Activated CD4-positive, alpha-beta T cell treated with anti-CD3 and anti-CD28 coated beads, Interleukin-2, amount 50 U/mL, for 1 hour (primary cell): ENCODE results near the gene FSTL4.
"Not testable (repeated sequence)": the region's sequence is repeated elsewhere in the genome, so short reads cannot be mapped to it uniquely, and the experiment has no call there.

Source experiments
- DNase-seq: peaks from one replicate; pipeline ENCODE4 v3.0.0-alpha.2; 2020

Gene FSTL4

DNA sequence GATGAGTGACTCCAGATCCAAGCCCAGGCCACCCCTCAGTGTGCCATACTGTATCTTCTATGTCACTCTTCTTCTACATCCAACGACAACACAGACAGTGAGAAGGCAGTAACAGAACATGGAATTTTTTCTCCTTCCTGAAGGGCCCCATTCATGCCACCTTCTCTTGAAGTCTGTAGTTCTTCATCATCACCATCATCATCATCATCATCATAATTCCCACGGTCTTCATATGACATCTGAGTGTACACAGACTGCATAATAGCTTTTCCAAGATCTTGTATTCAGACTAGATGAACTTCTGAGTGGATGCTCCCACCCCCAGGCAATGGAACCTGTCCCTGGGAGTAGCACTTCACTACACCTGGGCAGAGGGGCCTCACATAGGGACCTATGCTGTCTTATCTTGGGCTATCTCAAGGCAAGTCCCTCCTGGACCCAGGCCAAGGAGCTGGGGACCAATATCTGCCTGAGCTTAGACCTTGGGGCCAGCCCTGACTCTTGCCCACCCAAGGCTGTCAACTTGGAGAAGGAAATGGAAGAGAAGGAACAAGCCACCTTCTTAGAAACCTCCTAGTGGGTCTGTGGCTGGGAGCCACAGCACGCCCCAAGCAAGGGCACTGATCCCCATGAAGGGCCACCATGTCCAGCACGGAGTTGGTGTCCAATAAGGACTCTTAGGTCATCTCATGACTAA, 159.1 kb downstream of the FSTL4 start:
- DNase-seq = no peak

DNA sequence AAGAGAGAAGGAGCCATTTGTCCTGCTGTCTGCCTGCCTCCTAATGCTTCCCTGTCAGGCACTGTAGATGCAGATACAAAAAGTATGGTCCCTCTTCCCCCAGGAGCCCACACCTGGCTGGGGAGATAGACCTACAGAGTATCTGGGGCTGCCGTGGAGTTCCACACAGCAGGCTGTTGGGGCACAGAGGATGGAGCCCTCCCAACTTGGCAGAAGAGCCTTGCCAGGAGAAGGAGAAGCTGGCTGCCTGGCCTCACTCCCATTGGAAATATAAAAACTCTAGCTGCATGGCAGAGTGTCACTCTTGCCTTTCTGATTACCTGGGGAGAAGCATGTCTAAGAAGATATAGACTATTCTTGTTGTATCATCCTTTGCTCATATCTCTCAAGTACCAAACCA, 160.4 kb downstream of the FSTL4 start:
- no peak for DNase-seq

DNA sequence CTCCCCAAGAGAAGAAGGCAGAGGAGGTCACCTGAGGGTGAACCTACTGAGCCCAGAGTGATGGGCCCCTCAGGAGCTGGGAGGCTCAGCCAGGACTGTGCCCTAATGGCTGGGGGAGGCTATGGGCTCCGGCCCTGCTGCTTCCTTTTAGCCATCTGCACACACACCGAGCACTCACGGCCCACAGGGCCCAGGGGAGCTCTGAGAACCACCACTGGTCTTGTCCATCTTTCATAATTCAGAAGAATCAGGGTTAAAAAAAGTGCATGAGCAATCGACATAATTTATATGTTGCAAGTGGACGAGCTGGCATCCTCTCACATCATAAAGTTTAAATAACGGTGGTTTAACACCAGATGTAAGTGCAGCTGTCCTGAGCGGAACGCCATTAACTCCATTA, 162.1 kb downstream of the FSTL4 start:
- DNase-seq = no peak

DNA sequence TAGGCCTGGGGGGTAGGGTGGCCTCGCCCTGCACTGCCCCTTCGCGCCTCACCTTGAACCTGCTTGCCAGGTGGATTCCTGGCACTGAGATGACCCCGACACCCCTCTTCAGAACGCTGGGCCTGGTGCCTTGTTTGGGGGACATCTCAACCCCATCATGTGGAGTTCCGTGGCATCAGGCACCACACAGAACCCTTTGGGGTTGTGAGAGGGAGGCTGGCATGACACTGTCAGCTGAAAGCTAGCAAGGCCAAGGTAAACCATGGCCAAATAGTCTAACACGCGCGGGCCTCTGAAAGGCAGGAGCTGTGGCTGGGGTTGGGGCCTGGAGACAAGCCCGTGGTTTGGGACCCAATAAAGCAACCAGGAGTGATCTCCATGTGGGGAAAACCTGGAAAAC, 163.2 kb downstream of the FSTL4 start:
- DNase-seq = no peak

DNA sequence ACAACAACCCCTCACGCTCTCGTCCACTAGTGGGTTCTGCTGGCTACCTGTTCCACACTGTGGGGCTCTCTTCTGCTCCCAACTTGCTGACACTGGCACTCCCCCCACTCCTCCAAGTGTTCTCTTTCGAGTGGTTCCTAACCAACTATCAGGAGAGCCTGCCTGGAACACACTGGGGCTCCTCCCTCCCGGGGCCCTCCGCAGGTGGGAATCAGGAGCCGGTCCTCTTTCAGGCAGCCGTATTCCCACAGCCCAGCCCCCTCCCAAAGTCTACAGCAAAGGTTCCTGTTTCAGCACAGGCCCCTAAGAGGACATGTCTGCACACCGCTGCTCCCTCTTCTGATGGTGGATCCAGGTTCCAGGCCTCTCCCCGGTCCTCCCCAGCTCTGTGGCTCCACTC, 165.9 kb downstream of the FSTL4 start:
- DNase-seq = no peak

DNA sequence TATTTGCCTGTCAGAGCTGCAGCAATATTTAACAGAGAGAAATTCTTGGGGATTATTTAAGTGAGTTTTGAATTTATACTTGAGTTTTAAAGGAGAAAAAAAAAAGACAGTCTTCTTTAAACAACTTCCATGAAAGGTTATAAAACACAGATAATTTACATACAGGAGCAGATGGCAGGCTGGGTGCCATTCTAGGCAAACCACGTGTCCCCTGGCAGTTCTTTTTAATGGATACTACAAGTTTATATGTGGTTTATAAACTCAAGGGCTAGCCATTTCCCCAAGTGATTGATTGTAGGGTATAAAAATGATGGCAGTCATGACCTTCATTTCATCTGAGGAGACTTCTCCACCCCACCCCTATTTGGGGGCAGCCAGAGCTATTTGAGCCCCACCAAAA, 166.6 kb downstream of the FSTL4 start:
- no peak for DNase-seq

DNA sequence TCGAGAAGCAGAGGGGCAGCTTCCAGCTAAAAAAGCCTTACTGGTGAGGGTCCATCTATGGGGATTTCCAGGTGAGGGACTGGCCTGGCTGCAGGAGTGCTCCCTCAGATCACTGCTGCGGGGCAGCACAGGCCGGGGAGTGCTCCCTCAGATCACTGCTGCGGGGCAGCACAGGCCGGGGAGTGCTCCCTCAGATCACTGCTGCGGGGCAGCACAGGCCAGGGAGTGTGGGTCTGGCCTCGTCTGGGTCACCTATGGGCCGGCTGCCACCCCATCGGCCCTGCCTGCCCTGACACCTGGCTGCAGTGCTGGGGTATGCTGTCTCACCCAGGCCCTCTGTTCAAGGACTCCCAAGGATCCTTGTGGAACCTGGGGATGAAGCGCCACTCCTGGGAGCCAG, 167.1 kb downstream of the FSTL4 start:
- DNase-seq = not testable (repeated sequence)

DNA sequence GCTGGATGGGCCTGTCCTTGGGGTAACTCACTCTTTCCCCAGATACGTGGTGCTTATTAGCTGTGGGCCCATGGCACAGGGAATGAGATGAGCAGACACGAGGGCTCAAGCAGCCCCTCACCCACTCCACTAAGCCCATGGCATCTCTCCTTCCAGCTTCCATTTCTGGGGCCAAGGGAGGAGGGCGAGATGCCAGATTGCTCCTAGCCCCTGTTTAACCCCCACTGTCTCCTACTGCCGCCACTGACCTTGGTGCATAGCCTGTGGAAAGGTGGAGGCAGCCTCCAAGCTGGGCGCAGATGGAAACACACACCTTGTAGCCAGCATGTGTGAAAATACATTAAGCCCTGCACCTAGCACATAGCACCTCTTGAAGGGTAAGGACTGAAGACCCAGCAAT, 167.6 kb downstream of the FSTL4 start:
- DNase-seq = no peak

DNA sequence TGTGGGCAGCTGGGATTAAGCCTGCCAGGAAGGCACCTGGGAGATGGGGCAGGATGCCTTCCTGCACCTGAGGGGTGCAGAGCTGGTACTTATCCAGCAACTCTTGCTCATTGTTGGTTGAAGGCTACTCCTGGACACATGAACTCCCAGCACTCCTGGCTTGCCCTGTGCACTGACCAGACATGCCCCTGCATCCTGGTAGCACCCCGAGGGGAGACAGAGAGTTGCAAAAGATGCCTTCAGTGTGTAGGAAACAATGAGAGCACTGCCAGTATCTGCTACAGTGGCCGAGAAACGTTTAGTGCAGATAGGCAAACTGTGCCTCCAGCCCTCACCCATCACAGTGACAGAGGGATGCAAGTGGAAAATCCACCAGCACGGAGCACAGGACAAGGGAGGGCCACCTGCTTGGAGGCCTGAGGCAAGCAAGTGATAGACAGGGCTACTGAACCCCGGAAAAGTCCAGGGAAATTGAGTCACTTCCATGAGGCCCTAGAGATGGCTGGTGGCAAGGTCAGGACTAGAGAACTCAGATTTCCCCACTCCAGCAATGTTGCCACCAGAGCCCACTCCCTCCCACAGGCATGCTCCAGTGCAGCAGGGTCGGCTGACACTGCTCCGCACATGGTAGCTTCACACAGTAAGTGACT, 171.1 kb downstream of the FSTL4 start:
- DNase-seq = no peak

DNA sequence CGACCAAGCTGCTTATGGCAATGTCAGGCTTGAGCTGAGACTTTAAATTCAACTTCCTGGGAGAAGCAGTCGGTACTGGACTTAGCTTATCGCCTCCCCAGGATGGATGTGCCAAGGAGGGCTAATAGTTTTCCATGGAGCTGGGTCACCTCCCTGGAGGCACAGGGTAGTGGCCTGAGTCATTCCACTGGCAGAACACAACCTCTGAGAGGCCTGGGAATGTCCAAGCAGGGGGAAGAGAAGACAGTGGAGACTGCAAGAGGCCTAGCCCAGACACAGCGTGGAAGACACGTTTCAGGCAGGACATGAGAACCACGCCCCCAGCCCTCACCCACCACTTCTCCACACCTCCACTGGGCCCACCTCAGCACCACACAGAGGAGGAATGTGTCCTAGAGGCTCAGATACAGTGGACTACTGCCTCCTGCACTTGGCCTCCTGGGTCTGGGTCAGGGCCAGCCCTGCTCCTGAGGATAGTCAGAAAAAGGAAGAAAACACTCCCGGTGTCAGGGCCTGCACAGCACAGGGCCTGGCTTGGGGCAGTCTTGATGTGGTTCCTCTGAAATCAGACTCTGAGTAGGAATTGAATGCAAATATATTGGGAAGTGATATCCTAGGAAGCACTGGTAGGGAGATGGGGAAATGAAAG, 171.8 kb downstream of the FSTL4 start:
- DNase-seq = no peak

DNA sequence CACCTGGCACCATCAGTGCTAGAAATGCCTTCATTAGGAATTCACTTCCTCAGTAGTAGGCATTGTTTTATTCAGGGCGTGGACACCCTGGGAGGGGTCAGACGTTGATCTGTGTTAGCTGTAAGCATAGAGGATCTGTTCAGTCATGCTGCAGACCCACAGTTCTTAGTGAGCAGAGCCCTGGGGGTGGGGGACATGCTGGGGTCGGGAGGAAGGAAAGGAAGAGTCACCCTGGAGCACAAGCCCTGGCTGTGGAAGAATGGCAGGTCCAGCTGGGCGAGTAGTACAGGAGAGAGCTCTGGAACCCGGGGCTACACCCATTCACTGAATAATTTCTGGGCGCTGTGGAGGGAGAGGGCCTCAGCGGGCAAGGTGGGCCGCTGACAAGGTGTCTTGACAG, 172.5 kb downstream of the FSTL4 start:
- no peak for DNase-seq

DNA sequence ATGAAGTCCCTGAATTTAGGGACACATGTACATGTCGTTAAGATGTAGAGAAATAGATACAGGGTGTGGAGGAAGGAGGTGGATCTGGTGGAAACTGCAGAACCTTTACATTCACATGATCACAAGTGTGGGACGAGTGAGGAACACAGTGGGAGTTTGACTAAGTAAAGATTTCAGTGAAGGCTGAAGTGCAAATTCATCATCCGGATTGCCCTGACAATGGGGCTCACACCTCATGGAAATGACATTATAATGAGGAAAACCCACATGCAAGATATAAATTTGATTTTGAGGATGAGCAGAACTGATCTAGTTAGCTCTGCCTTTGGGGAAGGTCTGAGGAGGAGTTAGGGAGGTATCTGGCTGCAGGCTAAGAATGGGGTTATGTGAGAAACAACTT, 173.9 kb downstream of the FSTL4 start:
- DNase-seq = no peak

DNA sequence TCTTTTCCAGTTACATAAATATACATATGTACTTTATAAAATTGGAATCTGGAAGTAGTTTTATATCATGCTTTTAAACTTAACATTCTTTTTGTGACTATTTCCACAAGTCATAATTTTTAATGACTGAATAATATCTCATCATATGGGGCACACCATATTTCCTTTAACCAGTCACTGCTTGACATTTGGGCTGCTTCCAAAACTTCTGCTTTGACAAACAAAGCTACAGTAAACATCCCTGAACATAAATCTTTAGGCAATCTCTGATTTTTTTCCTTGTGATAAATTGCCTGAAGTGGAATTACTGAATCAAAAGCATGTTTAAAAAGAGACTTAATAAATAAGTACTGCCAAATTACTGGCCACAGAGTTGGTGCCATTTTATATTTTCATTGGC, 178.0 kb downstream of the FSTL4 start:
- no peak for DNase-seq

DNA sequence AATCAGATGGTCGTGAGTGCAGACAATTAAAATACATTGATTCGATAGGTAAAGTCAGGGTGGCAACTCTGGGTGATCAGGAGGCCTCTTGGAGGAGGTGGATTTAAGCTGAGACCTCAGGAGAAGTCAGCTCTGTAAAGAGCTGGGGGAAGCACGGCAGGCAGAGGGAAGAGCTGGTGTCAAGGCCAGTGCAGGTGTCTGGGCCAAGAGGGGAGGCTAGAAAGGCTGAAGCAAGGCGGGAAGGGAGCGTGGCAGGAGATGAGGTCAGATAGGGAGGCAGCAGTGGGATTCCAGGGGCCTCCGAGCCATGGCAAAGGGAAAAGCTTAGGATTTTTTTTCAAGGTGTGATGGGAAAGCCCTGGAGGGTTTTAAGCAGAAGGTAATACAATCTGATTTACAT, 178.7 kb downstream of the FSTL4 start:
- no peak for DNase-seq

DNA sequence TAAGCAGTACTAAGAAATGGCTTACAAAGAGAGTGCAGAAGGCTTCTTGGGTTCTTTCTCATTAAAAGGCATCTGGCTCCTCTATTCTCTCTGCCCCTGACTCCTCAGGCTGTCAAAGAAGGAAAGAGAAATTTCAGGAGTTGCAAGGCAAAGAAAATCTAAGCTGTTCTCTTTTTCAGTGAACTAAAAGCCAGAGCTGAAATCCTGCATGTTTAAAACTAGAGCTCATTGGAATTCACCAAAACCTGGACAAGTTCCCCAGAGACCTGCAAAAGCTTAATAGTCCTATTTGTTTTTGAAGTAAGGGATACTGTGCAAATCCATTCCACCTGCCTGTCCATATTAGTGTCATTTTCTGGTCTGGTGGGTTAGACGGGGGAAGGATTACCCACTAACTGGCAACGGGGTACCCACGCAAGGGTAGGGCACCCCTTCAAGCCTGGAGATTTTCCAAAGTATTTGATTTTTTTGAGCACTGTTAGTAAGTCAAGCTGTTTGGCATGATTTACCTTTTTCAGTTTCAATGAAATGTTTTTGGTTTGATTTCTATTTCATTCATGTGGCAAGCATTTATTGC, 179.3 kb downstream of the FSTL4 start:
- DNase-seq = no peak

DNA sequence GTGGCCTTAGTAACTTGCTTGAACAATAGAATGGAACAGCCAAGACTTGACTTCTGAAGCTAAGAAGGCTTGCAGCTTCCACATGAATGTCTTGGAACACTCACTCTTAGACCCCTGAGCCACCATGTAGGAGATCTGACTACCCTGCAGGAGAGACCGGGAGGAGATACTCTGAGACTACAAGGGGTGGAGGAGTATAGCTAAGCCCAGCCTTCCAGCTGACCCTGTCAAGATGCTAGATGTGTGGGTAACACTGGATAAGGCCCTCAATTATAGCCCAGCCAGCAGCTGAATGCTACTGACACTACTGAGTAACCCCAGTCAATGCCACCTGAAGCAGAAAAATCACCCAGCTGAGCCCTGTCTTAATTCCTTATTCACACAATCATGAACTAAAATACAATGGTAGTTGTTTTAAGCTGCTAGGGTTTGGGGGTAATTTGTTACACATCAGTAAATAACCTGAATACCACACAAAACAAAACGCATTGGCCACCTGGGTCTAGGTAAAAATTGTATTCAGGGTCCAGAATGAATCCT, 180.9 kb downstream of the FSTL4 start:
- no peak for DNase-seq

DNA sequence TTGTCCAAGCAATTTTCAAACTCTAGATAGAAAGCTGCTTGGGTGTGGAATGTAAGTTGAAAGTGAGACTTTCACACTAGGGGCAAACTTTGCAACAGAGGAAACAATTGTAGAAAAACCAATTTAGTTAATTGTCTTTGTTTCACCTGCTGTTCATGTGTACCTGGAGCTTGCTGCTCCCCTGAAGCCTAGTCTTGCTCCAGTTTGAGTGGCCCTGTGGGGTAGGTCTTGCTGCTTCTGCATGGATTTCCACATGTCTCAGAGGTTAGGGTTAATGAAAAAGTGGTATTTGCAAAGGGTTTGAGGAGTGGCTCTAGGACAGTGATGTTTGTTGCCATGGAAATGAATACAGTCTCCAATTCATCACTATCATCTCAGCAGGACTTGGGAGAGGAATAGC, 182.2 kb downstream of the FSTL4 start:
- DNase-seq = no peak

DNA sequence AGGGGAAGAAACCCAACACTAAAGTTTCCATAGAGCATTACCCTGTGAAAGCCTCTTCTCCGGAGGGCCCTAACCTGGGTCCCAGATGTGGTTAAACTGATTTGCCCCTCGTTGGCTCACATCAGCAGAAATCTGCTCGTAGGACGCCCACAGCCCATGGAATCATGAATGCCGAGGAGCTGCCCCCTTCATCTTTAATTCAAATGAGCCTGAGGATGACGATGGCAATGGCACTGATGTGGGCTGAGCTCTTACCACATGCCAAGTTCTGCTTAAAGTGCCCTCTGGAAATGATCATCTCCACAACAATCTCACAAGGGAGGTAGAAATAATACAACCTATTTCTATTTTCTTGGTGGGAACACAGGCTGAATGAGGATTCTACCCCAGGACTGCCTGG, 183.3 kb downstream of the FSTL4 start:
- no peak for DNase-seq

DNA sequence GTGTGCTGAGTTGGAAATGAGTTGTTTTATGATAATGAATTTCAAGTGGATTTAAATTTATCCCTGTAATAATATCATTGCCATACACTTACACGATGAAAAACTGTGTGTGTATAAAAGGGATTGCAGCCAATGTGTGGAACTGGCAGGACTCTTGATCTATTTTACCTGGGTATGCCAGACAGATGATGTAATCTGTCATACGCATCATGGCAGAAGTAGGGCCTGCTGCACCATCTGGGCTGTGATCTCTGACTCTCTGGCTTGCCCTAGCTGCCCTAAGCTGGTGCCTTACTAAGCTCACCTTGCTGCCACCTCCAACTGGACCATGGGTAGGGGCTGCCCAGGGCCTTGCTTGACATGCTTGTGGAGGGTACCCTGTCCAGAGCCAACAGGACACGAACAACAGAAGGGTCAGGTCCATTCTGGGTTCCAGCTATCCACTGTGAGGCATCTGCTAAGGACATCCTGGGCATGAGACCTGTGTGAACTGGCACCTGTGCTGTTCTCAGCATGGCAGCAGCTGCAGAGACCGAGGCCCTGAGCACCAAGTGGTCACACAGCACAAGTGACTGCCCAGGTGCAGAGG, 184.2 kb downstream of the FSTL4 start:
- no peak for DNase-seq

DNA sequence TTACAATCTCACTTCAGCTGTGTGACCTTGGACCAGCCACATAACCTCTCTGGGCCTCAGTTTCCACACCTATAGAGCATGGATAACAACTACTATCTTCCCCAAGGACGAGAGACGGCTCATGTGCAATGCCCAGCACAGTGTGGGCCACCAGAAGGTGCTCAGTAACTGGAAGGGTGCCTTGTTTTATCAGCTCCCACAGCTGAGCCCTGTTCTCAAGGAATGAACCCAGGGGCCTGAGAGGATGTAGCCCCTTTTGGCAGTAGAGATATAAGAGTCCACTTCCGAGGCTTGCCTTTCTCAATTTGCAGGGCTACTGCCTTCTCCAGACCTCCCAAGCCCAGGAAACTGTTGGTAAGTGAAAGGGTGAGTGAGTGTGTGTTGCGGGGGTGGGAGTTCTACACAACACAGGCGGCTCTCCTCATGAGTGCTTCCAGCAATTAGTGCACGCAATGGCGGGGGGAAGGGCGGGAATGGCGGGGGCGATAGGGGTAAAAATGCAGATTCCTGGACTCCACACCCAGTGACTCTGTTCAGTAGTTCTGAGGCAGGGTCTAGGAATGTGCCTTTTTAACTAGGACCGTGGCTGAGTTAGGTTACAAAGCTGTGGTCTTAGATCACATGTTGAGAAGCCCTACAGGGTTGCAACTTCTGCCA, 185.1 kb downstream of the FSTL4 start:
- no peak for DNase-seq

DNA sequence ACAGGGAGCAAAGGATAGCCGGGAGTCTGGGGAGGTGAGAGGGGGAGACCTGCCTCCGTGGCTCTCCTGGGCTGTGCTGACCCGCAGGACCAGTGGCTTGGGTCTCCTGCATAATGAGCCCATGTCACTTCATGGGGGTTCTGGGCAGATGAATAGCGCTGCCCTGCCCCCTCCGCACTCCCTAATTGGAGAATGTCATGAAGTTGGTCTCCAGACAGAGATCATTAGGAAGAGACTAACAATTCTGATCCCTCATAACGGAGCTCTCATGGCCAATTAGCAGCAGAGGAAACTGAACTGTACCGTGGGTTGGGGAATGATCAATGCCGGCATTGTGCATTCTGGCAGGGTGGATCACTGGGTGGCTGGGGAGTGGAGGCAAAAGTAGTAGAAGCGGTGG, 186.1 kb downstream of the FSTL4 start:
- no peak for DNase-seq

DNA sequence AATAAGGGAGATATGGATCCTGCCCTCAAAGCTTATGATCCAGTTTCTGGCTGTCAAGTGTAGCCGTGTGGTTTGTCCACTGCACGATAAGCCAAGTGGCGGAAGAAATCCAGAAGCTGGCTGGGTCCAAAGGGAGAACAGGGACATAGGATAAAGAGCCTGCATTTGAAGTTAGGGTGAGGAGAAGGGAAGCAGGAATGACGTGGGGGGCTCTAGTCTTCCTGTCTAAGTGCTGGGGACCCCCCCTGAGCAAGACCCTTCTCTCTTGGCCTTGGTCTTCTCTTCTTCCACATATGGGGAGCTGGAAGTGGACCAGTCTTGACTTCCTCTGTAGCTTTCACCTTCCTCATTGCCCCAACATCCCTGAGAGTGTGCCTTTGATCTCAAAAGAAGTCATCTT, 186.6 kb downstream of the FSTL4 start:
- no peak for DNase-seq

DNA sequence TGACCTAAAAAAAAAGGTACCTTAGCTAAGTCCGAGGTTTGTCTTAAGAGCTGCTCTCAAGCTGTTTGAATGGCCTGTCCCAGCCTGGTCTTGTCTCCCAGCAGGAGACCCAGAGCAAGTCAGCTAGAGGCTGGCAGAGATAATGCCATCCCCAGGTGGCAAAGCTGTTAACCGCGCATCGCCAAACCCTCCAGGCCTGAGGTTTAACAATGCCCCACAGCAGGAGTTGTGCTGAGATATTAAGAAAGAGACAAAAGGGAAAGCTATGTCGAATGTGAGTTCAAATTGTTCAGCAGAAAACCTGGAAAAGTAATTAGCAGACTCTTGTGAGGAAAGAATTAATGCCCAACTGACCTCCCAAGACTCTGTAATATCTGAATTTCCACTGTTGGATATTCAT, 187.1 kb downstream of the FSTL4 start:
- DNase-seq = no peak
